GM23338 (cell line): Measurements from ENCODE around the gene KHK.
"Not testable (repeated sequence)": the region's sequence is repeated elsewhere in the genome, so short reads cannot be mapped to it uniquely, and the experiment has no call there.

ENCODE experiments used
- EZH2 ChIP-seq: fragments of 200-600 bp; sonication (generic); IDR thresholded peaks from one replicate; pipeline ENCODE4 v1.8.0; 2017; ENCODE audit warnings: antibody characterized with exemption, mild to moderate bottlenecking, low read depth; ENCODE audit not compliant: unreplicated experiment
- EZH2phosphoT487 ChIP-seq: fragments of 200-600 bp; sonication (generic); IDR thresholded peaks from one replicate; pipeline ENCODE4 v1.8.1; 2018; ENCODE audit warnings: antibody characterized with exemption; ENCODE audit not compliant: unreplicated experiment
- POLR2AphosphoS5 ChIP-seq: IDR thresholded peaks from 2 replicates; pipeline ENCODE4 v1.6.1; 2016; ENCODE audit warnings: antibody characterized with exemption, low read depth
- TF ChIP-seq, protein P1 (sequence below): IDR thresholded peaks from one replicate; pipeline ENCODE4 v1.6.1; 2018; ENCODE audit warnings: antibody characterized with exemption; ENCODE audit not compliant: unreplicated experiment
- TF ChIP-seq, protein P2 (sequence below), 2 experiments: fragments of 200-600 bp in 1 of 2; sonication (generic) in 1 of 2; conservative IDR thresholded peaks; 2 replicates each; pipeline versions ENCODE4 v1.5.1 to v1.6.1; 2016 to 2017; ENCODE audit warnings: antibody characterized with exemption in 2 of 2, low read depth in 2 of 2, mild to moderate bottlenecking in 2 of 2, moderate library complexity in 1 of 2

DNA sequence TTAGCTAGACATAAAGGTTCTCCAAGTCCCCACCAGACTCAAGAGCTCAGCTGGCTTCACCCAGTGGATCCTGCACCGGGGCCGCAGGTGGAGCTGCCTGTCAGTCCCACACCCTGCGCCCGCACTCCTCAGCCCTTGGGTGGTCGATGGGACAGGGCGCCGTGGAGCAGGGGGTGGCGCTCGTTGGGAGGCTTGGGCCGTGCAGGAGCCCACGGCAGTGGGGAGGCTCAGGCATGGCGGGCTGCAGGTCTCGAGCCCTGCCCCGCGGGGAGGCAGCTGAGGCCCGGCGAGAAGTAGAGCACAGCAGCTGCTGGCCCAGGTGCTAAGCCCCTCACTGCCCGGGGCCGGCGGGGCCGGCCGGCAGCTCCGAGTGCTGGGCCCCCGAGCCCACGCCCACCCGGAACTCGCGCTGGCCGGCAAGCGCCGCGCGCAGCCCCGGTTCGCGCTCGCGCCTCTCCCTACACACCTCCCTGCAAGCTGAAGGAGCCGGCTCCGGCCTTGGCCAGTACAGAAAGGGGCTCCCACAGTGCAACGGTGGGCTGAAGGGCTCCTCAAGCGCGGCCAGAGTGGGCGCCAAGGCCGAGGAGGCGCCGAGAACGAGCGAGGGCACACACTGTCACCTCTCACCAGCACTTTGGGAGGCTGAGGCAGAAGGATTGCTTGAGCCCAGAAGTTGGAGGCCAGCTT is 25.0 kb downstream of the KHK start:
- TF ChIP-seq, protein P1, sequence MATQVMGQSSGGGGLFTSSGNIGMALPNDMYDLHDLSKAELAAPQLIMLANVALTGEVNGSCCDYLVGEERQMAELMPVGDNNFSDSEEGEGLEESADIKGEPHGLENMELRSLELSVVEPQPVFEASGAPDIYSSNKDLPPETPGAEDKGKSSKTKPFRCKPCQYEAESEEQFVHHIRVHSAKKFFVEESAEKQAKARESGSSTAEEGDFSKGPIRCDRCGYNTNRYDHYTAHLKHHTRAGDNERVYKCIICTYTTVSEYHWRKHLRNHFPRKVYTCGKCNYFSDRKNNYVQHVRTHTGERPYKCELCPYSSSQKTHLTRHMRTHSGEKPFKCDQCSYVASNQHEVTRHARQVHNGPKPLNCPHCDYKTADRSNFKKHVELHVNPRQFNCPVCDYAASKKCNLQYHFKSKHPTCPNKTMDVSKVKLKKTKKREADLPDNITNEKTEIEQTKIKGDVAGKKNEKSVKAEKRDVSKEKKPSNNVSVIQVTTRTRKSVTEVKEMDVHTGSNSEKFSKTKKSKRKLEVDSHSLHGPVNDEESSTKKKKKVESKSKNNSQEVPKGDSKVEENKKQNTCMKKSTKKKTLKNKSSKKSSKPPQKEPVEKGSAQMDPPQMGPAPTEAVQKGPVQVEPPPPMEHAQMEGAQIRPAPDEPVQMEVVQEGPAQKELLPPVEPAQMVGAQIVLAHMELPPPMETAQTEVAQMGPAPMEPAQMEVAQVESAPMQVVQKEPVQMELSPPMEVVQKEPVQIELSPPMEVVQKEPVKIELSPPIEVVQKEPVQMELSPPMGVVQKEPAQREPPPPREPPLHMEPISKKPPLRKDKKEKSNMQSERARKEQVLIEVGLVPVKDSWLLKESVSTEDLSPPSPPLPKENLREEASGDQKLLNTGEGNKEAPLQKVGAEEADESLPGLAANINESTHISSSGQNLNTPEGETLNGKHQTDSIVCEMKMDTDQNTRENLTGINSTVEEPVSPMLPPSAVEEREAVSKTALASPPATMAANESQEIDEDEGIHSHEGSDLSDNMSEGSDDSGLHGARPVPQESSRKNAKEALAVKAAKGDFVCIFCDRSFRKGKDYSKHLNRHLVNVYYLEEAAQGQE: not testable (repeated sequence)
- not testable (repeated sequence) for TF ChIP-seq POLR2AphosphoS5, EZH2, EZH2phosphoT487
- TF ChIP-seq, protein P2, sequence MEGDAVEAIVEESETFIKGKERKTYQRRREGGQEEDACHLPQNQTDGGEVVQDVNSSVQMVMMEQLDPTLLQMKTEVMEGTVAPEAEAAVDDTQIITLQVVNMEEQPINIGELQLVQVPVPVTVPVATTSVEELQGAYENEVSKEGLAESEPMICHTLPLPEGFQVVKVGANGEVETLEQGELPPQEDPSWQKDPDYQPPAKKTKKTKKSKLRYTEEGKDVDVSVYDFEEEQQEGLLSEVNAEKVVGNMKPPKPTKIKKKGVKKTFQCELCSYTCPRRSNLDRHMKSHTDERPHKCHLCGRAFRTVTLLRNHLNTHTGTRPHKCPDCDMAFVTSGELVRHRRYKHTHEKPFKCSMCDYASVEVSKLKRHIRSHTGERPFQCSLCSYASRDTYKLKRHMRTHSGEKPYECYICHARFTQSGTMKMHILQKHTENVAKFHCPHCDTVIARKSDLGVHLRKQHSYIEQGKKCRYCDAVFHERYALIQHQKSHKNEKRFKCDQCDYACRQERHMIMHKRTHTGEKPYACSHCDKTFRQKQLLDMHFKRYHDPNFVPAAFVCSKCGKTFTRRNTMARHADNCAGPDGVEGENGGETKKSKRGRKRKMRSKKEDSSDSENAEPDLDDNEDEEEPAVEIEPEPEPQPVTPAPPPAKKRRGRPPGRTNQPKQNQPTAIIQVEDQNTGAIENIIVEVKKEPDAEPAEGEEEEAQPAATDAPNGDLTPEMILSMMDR (conservative IDR thresholded peaks at IDR 0.05; ENCODE audit: low read depth in 2 of 2): not testable (repeated sequence)
